Measurements from ENCODE around the gene GPC1. TPM values are rescaled to one million over a fixed set of nuclear protein-coding genes. Genes with fewer than 3 reads are reported as not detected.

Gene GPC1
- polyA plus RNA-seq, 1 donor: 16.3 TPM

DNA sequence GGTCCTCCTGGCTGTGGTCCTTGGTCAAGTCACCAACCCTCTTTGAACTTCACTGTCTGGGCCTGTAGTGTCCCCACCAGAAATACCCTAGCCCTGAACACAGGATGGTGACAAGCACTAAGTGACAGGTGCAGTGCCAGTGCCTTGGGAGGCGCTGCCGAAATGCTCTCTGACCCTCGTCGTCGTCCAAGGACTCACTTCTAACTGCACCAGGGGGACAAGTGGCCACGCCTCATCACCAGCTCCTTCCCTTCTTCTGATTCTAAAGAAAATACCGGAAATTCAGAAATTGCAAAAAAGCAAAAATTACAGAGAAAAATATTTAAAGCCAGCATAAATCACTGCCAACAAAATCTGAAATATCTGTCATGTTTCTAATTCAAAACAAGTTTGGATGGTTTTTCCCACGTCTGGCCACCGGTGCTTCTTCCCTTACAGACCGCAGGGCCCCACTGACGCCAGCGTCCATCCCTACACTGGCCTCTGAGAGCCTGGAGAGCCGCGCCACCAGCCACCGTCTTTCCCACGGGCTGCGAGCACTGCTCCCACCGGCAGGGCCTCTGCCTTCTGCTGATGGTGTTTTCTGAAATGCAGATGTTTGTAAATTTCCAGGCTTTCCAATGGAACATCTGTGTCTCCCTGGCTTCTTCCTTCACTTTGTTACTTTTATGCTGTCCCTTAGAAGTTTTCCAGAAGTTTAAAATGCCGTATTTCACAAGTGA, 37.4 kb upstream of the GPC1 start:
- Histone ChIP-seq H3K36me3 (ENCODE audit: control insufficient read depth, insufficient read depth, low read length) (no peaks in the 10 kb centered on the region), H3K4me1 (ENCODE audit: control insufficient read depth, insufficient read depth, low read length) (no peaks in the 10 kb centered on the region), H3K4me3 (ENCODE audit: low read length) (no peak overlapping the region), H3K27ac (ENCODE audit: low read length) (no peak overlapping the region), H3K9me3 (ENCODE audit: control insufficient read depth, low read depth, low read length) (no peaks in the 10 kb centered on the region), H3K27me3 (ENCODE audit: control insufficient read depth, insufficient read depth, low read length) (no peaks in the 10 kb centered on the region)
- peak in 1 of 2 donors; percentile 11 for DNase-seq
- WGBS (ENCODE audit: insufficient coverage, low lambda C conversion rate): 82% methylated on average over 2 of the region's 19 CpGs

DNA sequence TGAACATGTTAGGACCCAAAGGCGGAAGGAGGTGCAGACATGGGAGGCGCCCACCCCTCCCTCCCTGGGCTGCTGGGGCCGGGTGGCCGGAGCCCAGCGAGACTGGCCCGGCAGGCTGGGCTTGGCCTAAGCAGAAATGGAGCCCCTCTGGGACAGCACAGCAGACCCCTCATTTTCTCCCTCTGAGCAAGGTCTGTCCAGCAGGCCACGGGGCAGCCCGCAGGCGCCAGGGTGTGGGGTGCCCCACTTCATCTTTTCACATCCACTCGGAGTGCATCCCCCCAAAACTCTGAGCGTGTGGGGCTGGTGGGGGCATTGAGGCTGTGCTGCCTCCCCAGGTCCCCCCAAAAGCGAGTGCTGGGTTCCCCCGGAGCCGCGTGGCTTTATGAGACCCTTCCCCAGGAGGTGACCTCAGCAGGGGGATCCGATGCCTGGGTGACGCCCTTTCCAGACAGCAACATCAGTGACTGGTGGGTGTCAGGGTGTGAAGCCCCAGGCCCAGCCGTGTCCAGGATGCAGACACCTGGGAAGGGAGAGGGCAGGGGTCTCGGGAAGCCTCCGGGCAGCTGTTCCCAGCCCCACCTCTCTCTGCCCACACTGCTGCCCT, 36.7 kb upstream of the GPC1 start:
- Histone ChIP-seq H3K36me3 (ENCODE audit: control insufficient read depth, insufficient read depth, low read length) (no peaks in the 10 kb centered on the region), H3K4me1 (ENCODE audit: control insufficient read depth, insufficient read depth, low read length) (no peaks in the 10 kb centered on the region), H3K4me3 (ENCODE audit: low read length) (no peak overlapping the region), H3K27me3 (ENCODE audit: control insufficient read depth, insufficient read depth, low read length) (no peaks in the 10 kb centered on the region), H3K27ac (ENCODE audit: low read length) (no peak overlapping the region), H3K9me3 (ENCODE audit: control insufficient read depth, low read depth, low read length) (no peaks in the 10 kb centered on the region)
- no CpG with 5 or more reads among the region's 20 CpGs for WGBS (ENCODE audit: insufficient coverage, low lambda C conversion rate)
- DNase-seq: no peak

DNA sequence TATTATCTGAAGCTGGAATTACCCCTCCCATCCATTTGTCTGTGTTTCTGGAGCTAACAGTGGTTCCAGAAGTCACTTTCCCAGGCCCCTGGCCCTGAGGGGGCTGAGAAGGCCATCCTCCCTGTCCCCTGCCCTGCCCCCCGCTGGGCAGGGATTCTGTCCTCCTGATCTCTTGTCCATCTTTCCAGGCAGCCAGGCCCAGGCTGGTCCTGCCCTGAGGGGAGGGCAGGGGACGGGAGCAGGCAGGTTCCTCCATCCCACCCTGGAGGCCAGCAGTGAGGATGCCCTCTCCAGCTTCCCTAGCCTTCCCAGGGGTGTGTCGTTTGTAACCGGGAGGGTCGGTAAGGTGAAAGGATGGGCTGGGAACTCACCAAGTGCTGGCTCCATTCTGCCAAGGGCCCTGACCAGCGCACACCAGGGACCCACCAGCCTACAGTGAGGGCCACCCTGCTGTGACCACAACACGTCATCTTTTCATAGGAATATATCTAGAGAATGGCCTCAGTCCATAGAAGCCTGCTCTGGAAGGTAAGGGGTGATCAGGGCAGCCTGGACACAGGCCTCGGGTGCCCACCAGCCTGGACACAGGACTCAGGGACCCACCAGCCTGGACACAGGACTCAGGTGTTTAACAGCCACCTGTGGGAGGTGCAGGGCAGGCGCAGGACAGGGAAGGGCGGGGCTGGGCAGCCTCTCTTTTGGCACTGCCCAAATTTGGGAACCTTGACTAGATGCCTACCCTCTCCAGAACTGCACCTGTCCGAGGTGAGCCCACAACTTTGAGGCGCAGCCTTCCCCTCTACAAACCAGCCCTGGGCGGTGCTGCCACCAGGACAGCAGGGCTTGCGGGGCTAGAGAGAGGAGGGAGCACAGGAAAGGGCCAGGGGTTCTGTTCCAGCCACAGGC, 35.8 kb upstream of the GPC1 start:
- no CpG with 5 or more reads among the region's 14 CpGs for WGBS (ENCODE audit: insufficient coverage, low lambda C conversion rate)
- H3K4me3 ChIP-seq (ENCODE audit: low read length): no peak overlapping the region
- no peak overlapping the region for H3K27ac ChIP-seq (ENCODE audit: low read length)
- H3K36me3 ChIP-seq (ENCODE audit: control insufficient read depth, insufficient read depth, low read length): no peaks in the 10 kb centered on the region
- H3K4me1 ChIP-seq (ENCODE audit: control insufficient read depth, insufficient read depth, low read length): no peaks in the 10 kb centered on the region
- H3K9me3 ChIP-seq (ENCODE audit: control insufficient read depth, low read depth, low read length): no peaks in the 10 kb centered on the region
- no peaks in the 10 kb centered on the region for H3K27me3 ChIP-seq (ENCODE audit: control insufficient read depth, insufficient read depth, low read length)
- DNase-seq: no peak

DNA sequence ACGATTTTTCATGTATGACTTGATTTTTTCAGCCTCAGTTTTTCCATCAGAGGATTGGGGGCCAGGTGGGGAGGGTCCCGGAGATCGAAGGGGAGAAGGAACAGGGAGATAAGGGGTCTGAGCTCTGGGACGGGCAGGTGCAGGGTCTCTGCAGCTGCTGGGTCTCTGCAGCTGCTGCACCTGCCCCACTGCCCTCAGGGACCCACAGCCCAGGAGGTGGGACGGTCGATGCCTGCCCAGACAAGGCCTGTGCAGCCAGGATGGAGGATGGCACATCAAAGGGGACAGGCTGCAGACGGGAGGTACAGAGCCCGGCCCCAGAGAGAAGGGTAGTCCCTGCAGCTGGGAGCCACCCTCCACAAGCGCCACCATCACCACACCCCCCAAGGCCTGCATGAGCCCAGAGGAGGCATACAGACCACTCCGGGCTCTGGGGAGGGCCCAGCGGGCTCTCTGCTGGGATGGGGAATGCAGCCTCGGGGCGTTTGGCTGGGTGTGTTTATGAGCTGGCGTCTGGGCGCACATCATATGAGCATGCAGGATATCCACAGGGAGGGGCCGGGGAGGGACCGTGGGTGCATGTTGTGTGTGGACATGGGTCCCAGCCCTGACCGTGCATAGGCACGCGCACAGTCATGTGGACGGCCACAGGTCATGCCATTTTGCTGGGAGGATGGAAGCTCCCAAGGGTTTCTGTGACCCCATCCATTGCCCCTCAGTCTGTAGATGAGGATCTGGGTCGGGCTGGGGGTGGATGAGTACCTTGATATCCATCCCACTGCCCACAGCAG, 34.9 kb upstream of the GPC1 start:
- no peaks in the 10 kb centered on the region for H3K27me3 ChIP-seq (ENCODE audit: control insufficient read depth, insufficient read depth, low read length)
- H3K36me3 ChIP-seq (ENCODE audit: control insufficient read depth, insufficient read depth, low read length): no peaks in the 10 kb centered on the region
- H3K27ac ChIP-seq (ENCODE audit: low read length): no peak overlapping the region
- no peak for DNase-seq
- WGBS (ENCODE audit: insufficient coverage, low lambda C conversion rate): no CpG with 5 or more reads among the region's 22 CpGs
- H3K9me3 ChIP-seq (ENCODE audit: control insufficient read depth, low read depth, low read length): no peaks in the 10 kb centered on the region
- no peaks in the 10 kb centered on the region for H3K4me1 ChIP-seq (ENCODE audit: control insufficient read depth, insufficient read depth, low read length)
- H3K4me3 ChIP-seq (ENCODE audit: low read length): no peak overlapping the region

DNA sequence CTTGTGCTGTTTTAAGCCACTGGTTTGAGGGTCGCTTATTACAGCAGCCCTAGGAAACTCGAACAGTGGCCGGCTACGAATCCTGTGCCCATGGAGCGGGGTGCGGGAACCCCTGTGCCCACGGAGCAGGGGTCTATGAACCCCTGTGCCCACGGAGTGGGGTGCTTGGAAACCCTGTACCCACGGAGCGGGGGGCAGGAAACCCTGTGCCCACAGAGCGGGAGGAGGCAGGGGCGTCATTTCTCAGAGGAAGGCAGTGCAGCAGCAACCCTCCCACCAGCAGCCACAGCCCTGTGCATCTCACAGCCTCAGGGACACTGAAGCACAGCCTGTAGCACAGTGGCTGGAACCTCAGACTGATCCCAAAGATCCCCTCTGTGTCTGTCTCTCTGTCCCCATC, 34.2 kb upstream of the GPC1 start:
- no peaks in the 10 kb centered on the region for H3K36me3 ChIP-seq (ENCODE audit: control insufficient read depth, insufficient read depth, low read length)
- DNase-seq: no peak
- H3K27me3 ChIP-seq (ENCODE audit: control insufficient read depth, insufficient read depth, low read length): no peaks in the 10 kb centered on the region
- H3K4me1 ChIP-seq (ENCODE audit: control insufficient read depth, insufficient read depth, low read length): no peaks in the 10 kb centered on the region
- WGBS (ENCODE audit: insufficient coverage, low lambda C conversion rate): no CpG with 5 or more reads among the region's 12 CpGs
- H3K27ac ChIP-seq (ENCODE audit: low read length): no peak overlapping the region
- H3K9me3 ChIP-seq (ENCODE audit: control insufficient read depth, low read depth, low read length): no peaks in the 10 kb centered on the region
- no peak overlapping the region for H3K4me3 ChIP-seq (ENCODE audit: low read length)

DNA sequence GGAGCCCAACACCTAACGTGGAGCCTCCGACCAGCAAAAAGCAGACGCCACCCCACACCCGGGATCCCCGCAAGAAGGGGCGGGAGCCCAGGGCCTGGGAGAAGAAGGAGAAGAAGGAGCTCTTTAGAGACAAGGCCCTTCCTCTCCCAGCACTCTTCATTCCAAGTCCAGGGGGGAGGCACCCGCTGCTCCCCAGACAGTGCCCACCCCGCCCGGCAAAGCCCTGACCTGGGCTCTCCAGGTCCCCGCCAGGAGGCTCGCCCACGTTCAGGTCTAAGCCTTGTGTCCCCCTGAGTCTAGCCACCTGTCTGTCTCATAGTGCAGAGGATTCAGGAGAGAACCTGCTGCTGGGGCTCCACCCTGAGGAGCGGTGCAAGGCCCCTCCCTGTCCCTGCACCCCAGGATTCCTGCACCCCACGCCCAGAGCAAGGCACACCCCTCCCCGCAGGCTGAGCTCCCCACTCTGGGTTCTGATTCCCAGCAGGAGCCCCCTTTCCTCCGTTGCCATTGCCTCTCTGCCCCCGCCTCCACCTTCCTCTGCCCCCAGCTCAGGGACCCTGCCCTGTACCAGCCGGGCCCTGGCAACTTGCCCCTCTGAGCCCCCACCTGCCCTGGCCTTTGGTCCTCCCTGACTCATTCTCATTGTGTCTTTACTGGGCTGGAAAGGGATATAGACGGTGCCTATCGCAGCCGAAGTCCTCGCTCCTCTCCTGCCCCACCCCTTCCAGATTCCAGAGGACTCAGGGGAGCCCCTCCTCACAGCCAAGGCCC, 33.5 kb upstream of the GPC1 start:
- WGBS (ENCODE audit: insufficient coverage, low lambda C conversion rate): no CpG with 5 or more reads among the region's 22 CpGs
- no peaks in the 10 kb centered on the region for H3K9me3 ChIP-seq (ENCODE audit: control insufficient read depth, low read depth, low read length)
- H3K27ac ChIP-seq (ENCODE audit: low read length): no peak overlapping the region
- no peak for DNase-seq
- no peak overlapping the region for H3K4me3 ChIP-seq (ENCODE audit: low read length)
- no peaks in the 10 kb centered on the region for H3K27me3 ChIP-seq (ENCODE audit: control insufficient read depth, insufficient read depth, low read length)
- no peaks in the 10 kb centered on the region for H3K36me3 ChIP-seq (ENCODE audit: control insufficient read depth, insufficient read depth, low read length)
- no peaks in the 10 kb centered on the region for H3K4me1 ChIP-seq (ENCODE audit: control insufficient read depth, insufficient read depth, low read length)

DNA sequence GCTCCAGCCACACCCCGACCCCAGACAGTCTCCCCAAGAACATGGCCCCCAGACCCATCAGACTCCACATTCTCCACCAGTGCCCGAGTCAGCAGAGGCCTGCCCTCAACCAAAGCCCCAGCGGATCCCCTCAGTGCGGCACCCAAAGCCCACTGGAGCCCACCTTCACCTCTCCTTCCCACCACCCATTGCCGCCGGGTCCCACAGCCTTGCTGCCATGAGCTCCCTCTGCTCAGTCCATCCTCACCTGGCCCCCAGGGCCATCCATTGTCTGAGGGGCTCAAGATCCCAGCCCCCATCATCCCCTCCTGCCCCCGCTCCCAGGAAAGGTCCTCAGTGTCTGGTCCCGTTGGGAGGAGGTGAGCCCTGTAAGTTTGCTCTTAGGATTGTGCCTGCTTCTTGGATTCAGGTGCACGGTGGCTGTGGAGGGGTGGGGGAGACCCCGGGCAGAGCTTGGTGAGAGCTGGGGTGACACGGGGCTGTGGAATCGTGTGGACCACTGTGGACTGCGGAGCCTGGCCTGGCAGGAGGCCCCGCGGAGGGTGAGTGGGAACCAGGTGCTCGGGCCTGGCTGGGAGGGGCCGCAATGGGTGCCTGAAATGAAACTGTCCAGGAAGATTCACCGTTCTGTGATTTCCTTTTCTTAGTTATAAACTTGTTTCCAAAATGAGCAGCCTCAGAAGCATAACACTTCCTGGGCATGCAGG, 32.7 kb upstream of the GPC1 start:
- no peak for DNase-seq
- Histone ChIP-seq H3K4me3 (ENCODE audit: low read length) (no peak overlapping the region), H3K9me3 (ENCODE audit: control insufficient read depth, low read depth, low read length) (no peaks in the 10 kb centered on the region), H3K27me3 (ENCODE audit: control insufficient read depth, insufficient read depth, low read length) (no peaks in the 10 kb centered on the region), H3K27ac (ENCODE audit: low read length) (no peak overlapping the region), H3K36me3 (ENCODE audit: control insufficient read depth, insufficient read depth, low read length) (no peaks in the 10 kb centered on the region), H3K4me1 (ENCODE audit: control insufficient read depth, insufficient read depth, low read length) (no peaks in the 10 kb centered on the region)
- WGBS (ENCODE audit: insufficient coverage, low lambda C conversion rate): no CpG with 5 or more reads among the region's 18 CpGs

DNA sequence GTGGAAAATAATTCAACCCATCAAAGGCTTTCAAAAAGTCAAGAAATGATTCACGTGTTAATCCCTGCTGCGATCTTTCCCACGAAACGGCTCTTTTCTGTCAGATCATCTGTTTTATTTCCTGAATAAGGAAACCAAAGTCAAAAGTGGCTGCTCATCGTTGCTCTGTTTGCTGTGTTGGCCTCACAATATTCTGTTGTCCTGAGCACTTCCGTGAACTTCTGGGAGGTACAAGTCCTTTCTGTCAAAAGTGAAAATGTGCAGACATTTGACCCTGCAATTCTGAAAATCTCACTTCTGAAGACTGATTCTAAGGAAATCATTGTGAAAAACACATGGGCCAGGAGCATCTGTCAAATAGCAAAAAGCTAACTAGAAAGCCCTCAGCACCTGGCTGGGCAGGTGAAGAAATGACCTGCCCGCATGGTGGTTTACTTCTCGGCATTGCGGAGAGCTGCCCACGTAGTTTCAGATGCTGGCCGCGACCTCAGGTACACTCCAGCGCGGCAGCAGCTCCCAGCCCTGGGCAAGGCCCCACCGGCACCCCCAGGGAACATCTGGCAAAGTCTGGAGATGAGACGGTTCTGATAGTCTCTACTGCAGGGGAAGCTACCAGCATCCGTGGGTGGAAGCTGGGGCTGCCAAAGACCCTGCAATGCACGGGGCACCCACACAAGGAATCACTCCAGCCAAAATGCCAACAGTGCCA, 31.9 kb upstream of the GPC1 start:
- Histone ChIP-seq H3K27me3 (ENCODE audit: control insufficient read depth, insufficient read depth, low read length) (no peaks in the 10 kb centered on the region), H3K27ac (ENCODE audit: low read length) (no peak overlapping the region), H3K9me3 (ENCODE audit: control insufficient read depth, low read depth, low read length) (no peaks in the 10 kb centered on the region), H3K36me3 (ENCODE audit: control insufficient read depth, insufficient read depth, low read length) (no peaks in the 10 kb centered on the region), H3K4me1 (ENCODE audit: control insufficient read depth, insufficient read depth, low read length) (no peaks in the 10 kb centered on the region), H3K4me3 (ENCODE audit: low read length) (no peak overlapping the region)
- no peak for DNase-seq
- no CpG with 5 or more reads among the region's 18 CpGs for WGBS (ENCODE audit: insufficient coverage, low lambda C conversion rate)

All from large intestine (tissue), 3 donors.